ENCODE data around the gene CASZ1.

DNA sequence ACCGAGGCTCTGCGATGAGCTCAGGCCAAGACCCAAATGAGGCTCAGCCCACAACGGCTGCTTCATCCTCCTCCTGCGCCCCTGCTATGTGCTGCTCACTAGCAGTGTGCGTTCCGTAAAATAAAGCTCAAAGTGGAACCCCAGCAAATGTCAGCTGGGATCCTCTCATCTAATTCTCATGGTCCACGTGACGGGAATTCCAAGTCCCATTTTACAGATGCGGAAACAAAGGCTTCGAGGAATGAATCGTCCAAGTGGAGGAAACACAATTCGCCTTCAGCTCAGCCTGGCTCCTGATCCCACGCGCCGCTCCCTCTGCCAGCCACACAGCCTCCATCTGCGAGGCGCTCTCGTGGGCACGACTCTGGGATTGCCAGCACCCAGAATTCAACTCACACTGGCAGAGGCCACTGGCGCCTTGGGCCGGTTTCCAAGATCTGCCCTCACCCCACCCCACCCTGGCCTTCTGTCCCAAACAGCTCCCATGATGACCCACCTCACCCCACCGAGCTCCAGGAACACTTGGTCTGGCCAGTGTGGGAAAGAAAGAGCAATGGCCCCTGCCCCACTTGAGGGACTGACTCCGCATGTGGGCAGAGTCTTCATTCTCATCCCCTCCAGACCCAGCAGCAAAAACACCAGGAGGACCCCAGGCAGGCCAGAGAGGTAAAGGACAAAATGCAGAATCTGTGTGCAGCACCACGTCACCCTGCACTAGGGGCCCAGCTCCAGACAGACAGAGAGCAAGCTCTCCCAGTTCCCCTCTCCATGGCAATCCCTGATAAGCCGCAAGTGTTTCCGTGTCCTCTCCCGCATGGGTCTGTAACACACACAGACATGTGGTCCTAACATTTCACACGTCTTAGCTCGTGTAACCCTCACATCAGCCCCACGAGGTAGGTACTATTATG, 10.5 kb downstream of the CASZ1 start:
- TF ChIP-seq MYBL2 (CRISPR knock-in tag; IDR thresholded peaks at IDR 0.05) (no peak), CTCF (IDR thresholded peaks at IDR 0.05) (no peak), SP1 (CRISPR knock-in tag; conservative IDR thresholded peaks at IDR 0.05) (no peak)

Data from WTC11 (cell line).